HG02759 (cell line): ENCODE data around the gene CYCS.
"Not testable (repeated sequence)": the region's sequence is repeated elsewhere in the genome, so short reads cannot be mapped to it uniquely, and the experiment has no call there.

Source experiments
- ATAC-seq: cut with Tn5 transposase; IDR thresholded peaks from one replicate; pipeline ENCODE4 v1.9.1; 2021; ENCODE audit warnings: mild to moderate bottlenecking, moderate library complexity; ENCODE audit not compliant: unreplicated experiment

CYCS gene

GRCh38 chr7:25125137-25125946 is at the start of gene CYCS:
TSS of gene CYCS (minus strand) at chr7:25125260. CDS start at chr7:25124119, 1,141 bp downstream.
- ATAC-seq: peak; percentile 94

- no peak for ATAC-seq
These were observed 48.1 kb upstream of the CYCS start for GRCh38 chr7:25173184-25173583.

GRCh38 chr7:25171516-25171915 is 46.5 kb upstream of the CYCS start:
- ATAC-seq: no peak

- no peak for ATAC-seq
These were observed 46.0 kb upstream of the CYCS start for GRCh38 chr7:25171071-25171470.

- no peak for ATAC-seq
These were observed 44.6 kb upstream of the CYCS start for GRCh38 chr7:25169683-25170082.

GRCh38 chr7:25168145-25168544 is 43.1 kb upstream of the CYCS start:
- ATAC-seq: no peak

GRCh38 chr7:25167262-25167843 is 42.3 kb upstream of the CYCS start:
- no peak for ATAC-seq

GRCh38 chr7:25159983-25160596 is 35.0 kb upstream of the CYCS start:
- ATAC-seq: not testable (repeated sequence)

- ATAC-seq: no peak
These were observed 33.9 kb upstream of the CYCS start for GRCh38 chr7:25158966-25159365.

GRCh38 chr7:25151773-25152172 is 26.7 kb upstream of the CYCS start:
- no peak for ATAC-seq

- no peak for ATAC-seq
These were observed 24.8 kb upstream of the CYCS start for GRCh38 chr7:25149836-25150235.

- ATAC-seq: no peak
These were observed 23.9 kb upstream of the CYCS start for GRCh38 chr7:25148772-25149575.

GRCh38 chr7:25143763-25144162 is 18.7 kb upstream of the CYCS start:
- no peak for ATAC-seq

- no peak for ATAC-seq
These were observed 14.5 kb upstream of the CYCS start for GRCh38 chr7:25139536-25139935.

- ATAC-seq: no peak
These were observed 9.4 kb upstream of the CYCS start for GRCh38 chr7:25134358-25135010.

- no peak for ATAC-seq
These were observed 7.4 kb upstream of the CYCS start for GRCh38 chr7:25132430-25132829.

- no peak for ATAC-seq
These were observed 1.7 kb upstream of the CYCS start for GRCh38 chr7:25126751-25127150.

- ATAC-seq: no peak
These were observed 459 bp downstream of the CYCS start for GRCh38 chr7:25124465-25125136.

- ATAC-seq: no peak
These were observed 2.7 kb downstream of the CYCS start for GRCh38 chr7:25122373-25122772.

- ATAC-seq: no peak
These were observed 3.5 kb downstream of the CYCS start for GRCh38 chr7:25121599-25121998.
